Muscle layer of duodenum (tissue), 2 donors: Measurements from ENCODE around the gene UBE2R2.
"Not testable (repeated sequence)": the region's sequence is repeated elsewhere in the genome, so short reads cannot be mapped to it uniquely, and the experiment has no call there.

Experiments used
- H3K27ac ChIP-seq: one replicate; pipeline ENCODE4 v1.7.0; 2013; ENCODE audit warnings: mild to moderate bottlenecking, low read length
- H3K27me3 ChIP-seq: one replicate; pipeline ENCODE4 v1.7.0; 2013; ENCODE audit warnings: low read depth, mild to moderate bottlenecking, control low read depth, low read length
- H3K36me3 ChIP-seq, 2 donors: one replicate each; pipeline ENCODE4 v1.7.0; 2013; ENCODE audit warnings: low read length in 2 of 2, control low read depth in 1 of 2, mild to moderate bottlenecking in 1 of 2; ENCODE audit not compliant: insufficient read depth in 2 of 2, control insufficient read depth in 1 of 2
- H3K4me1 ChIP-seq, 2 donors: one replicate each; pipeline ENCODE4 v1.7.0; 2013; ENCODE audit warnings: low read length in 2 of 2, mild to moderate bottlenecking in 2 of 2, control low read depth in 1 of 2, moderate library complexity in 1 of 2; ENCODE audit not compliant: insufficient read depth in 2 of 2, control insufficient read depth in 1 of 2
- H3K4me3 ChIP-seq, 2 donors: one replicate each; pipeline ENCODE4 v1.7.0; 2013; ENCODE audit warnings: low read length in 2 of 2, low read depth in 1 of 2, mild to moderate bottlenecking in 1 of 2
- H3K9me3 ChIP-seq, 2 donors: one replicate each; pipeline ENCODE4 v1.7.0; 2013; ENCODE audit warnings: low read length in 2 of 2, control low read depth in 1 of 2, mild to moderate bottlenecking in 1 of 2; ENCODE audit not compliant: control insufficient read depth in 1 of 2
- donor health status: healthy.

UBE2R2 gene

GRCh38 chr9:33868440-33868973, 51.5 kb downstream of the UBE2R2 start:
- Histone ChIP-seq H3K9me3 (no peaks in the 10 kb centered on the region), H3K4me3 (no peak overlapping the region), H3K36me3 (no peaks in the 10 kb centered on the region), H3K27ac (no peak overlapping the region), H3K4me1 (peaks cover 8 to 24% of the 10 kb centered on the region in 2 donors), H3K27me3 (no peaks in the 10 kb centered on the region)

DNA sequence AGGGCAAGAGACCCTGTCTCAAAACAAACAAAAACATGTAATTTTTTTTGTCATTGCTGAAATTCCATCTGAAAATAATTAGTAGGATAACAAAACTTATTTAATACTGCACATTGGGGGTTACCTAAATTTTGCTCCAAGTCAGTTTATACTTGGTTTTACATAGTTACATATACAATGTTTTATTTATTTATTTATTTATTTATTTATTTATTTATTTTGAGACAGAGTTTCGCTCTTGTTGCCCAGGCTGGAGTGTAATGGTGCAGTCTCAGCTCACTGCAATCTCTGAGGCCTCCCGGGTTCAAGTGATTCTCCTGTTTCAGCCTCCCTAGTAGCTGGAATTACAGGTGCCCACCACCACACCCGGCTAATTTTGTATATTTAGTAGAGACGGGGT, 52.3 kb downstream of the UBE2R2 start:
- H3K4me1 ChIP-seq, result peaks cover 8 to 24% of the 10 kb centered on the region in 2 donors
- H3K9me3 ChIP-seq, H3K27ac ChIP-seq, H3K36me3 ChIP-seq, H3K27me3 ChIP-seq, H3K4me3 ChIP-seq: not testable (repeated sequence)

DNA sequence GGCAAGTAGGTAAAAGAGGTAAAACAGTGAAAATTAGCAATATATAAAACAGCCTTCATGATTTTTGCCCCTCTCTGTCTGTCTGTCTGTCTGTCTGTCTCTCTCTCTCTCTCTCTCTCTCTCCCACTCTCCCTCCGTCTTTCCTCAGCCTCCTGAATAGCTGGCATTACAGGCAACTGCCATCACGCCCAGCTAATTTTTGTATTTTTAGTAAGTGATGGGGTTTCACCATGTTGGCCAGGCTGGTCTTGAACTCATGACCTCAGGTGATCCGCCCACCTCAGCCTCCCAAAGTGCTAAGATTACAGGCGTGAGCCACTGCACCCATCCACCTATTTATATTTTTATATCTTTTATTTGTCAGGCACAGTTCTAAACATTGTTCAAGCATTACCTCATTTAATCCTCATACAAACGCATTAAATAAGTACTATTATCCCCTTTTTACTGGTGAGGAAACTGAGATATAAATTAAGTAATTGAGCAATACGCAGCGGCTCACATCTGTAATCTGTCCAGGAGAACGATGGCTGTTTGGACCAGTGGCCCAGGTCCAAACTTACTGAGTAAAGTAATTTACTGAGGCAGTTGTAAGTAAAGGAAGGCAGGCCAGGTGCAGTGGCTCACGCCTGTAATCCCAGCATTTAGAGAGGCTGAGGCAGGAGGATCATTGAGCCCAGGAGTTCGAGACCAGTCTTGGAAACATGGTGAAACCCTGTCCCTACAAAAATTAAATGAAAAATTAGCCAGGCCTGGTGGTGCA, 60.9 kb downstream of the UBE2R2 start:
- Histone ChIP-seq H3K4me1 (peaks cover 0 to 28% of the 10 kb centered on the region in 2 donors), H3K4me3 (no peak overlapping the region), H3K27me3 (no peaks in the 10 kb centered on the region), H3K27ac (no peak overlapping the region), H3K36me3 (no peaks in the 10 kb centered on the region), H3K9me3 (no peaks in the 10 kb centered on the region)

DNA sequence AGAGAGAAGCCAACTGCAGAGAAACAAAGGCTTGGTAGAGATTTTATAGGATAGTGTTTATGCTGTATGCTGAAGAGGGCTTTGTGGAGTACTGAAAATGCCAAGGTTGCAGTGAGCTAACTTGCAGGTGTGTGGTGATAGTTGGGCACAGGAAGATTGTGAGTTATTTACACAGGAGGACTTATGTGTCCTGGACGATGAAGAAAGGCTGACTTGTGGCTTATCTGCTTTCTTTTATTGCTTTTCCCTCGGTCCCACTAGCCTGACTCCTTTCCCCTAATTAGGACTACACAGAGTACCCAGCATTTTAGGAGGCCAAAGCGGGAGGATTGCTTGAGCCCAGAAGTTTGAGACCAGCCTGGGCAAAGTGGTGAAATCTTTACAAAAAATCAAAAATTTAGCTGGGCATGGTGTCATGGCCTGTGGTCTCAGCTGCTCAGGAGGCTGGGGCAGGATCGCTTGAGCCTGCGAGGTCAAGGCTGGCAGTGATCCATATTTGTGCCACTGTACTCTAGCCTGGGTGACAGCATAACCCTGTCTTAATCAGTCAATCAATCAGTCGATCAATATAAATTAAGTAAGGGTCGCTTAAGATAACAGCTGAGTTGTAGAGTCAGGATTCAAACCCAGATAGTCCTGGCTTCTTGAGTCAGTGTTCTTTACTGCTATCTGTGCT, 61.9 kb downstream of the UBE2R2 start:
- Histone ChIP-seq H3K4me1 (peaks cover 0 to 28% of the 10 kb centered on the region in 2 donors), H3K27me3 (no peaks in the 10 kb centered on the region)

GRCh38 chr9:33880211-33881089, 63.5 kb downstream of the UBE2R2 start:
- Histone ChIP-seq H3K4me1 (peaks cover 3 to 39% of the 10 kb centered on the region in 2 donors), H3K36me3 (no peaks in the 10 kb centered on the region), H3K27ac (no peak overlapping the region), H3K27me3 (no peaks in the 10 kb centered on the region), H3K9me3 (no peaks in the 10 kb centered on the region), H3K4me3 (no peak overlapping the region)

More for the DNA sequence above, 61.9 kb downstream of the UBE2R2 start:
- H3K9me3 ChIP-seq, result no peaks in the 10 kb centered on the region
- H3K36me3 ChIP-seq, result no peaks in the 10 kb centered on the region
- H3K27ac ChIP-seq, result no peak overlapping the region
- no peak overlapping the region for H3K4me3 ChIP-seq

- Histone ChIP-seq H3K4me3 (no peak overlapping the region), H3K4me1 (peaks cover 5 to 46% of the 10 kb centered on the region in 2 donors), H3K36me3 (no peaks in the 10 kb centered on the region), H3K9me3 (no peaks in the 10 kb centered on the region), H3K27me3 (no peaks in the 10 kb centered on the region), H3K27ac (no peak overlapping the region)
Observed at GRCh38 chr9:33881635-33882034, 64.7 kb downstream of the UBE2R2 start.

DNA sequence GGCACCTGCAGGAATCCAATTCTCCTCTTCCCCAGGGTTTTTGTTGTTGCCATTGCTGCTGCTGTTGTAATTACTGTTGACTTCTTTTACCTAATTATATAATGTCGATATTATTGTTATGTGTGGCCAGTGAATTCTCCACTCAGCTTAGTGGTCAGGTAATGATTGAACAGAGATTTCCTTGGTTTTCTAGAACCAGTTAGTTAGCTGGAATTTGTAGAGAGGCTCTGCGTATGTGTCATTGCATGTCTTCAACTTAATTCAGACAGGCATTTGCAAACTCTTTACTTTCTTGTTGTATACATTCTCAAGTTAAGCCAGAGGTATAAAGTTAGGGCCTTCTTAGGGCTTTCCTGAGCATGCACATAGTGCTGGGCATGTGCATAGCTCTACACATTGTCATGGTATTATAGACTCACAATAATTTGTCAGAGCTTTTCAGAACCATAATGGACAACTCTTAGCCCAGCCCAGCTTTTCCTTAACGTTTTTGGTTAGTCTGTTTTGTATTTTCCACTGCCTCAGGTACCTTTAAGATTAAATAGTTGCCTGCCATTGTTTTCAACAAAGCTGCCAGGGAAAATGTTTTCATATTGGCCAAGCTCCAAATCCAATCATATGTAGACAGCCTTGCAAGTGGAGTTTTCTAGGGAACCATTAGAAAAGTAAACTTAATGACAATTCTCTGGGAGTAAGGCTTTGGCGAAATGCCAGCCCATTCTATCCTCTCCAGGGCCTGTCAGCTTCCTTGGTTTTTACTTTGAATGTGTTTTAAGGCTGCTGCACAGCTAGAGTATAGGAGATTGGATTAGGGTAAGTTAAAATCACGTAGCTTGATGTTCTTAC, 68.1 kb downstream of the UBE2R2 start:
- no peak overlapping the region for H3K4me3 ChIP-seq
- H3K27ac ChIP-seq, result no peak overlapping the region
- H3K4me1 ChIP-seq, result peaks cover 5 to 37% of the 10 kb centered on the region in 2 donors
- no peaks in the 10 kb centered on the region for H3K36me3 ChIP-seq
- no peaks in the 10 kb centered on the region for H3K27me3 ChIP-seq
- H3K9me3 ChIP-seq, result no peaks in the 10 kb centered on the region

GRCh38 chr9:33885948-33886347, 69.0 kb downstream of the UBE2R2 start:
- Histone ChIP-seq H3K36me3 (no peaks in the 10 kb centered on the region), H3K27ac (no peak overlapping the region), H3K4me1 (peaks cover 5 to 37% of the 10 kb centered on the region in 2 donors), H3K4me3 (no peak overlapping the region), H3K9me3 (no peaks in the 10 kb centered on the region), H3K27me3 (no peaks in the 10 kb centered on the region)

DNA sequence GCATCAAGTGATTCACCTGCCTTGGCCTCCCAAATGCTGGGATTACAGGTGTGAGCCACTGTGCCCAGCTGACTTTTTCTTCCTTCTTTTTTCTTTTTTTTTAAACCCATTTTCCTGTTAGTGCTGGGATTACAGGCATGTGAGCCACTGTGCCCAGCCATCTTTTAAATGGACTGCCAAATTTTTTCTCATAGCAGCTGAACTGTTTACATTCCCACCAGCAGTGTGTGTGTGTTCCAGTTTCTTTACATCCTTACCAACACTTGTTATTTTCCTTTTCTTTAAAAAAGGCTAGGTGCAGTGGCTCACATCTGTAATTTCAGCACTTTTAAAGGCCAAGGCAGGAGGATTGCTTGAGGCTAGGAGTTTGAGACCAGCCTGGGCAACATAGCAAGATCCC, 76.9 kb downstream of the UBE2R2 start:
- Histone ChIP-seq H3K9me3 (no peaks in the 10 kb centered on the region), H3K4me1 (no peaks in the 10 kb centered on the region), H3K36me3 (no peaks in the 10 kb centered on the region), H3K4me3 (no peak overlapping the region), H3K27ac (no peak overlapping the region), H3K27me3 (no peaks in the 10 kb centered on the region)

- Histone ChIP-seq H3K9me3 (no peaks in the 10 kb centered on the region), H3K36me3 (no peaks in the 10 kb centered on the region), H3K4me1 (no peaks in the 10 kb centered on the region), H3K4me3 (no peak overlapping the region), H3K27ac (no peak overlapping the region), H3K27me3 (no peaks in the 10 kb centered on the region)
Observed at GRCh38 chr9:33894316-33894715, 77.4 kb downstream of the UBE2R2 start.
